Fibroblast of lung (primary cell): ENCODE measurements around the gene GNB2.

ENCODE experiments used
- CTCF ChIP-seq, 2 donors: IDR thresholded peaks in 1 of 2; conservative IDR thresholded peaks in 1 of 2; 1 replicate in 1 of 2; 2 replicates in 1 of 2; pipeline ENCODE4 v1.5.1; 2011 to 2012; ENCODE audit warnings: low read length in 2 of 2, control low read depth in 1 of 2, inconsistent platforms in 1 of 2, low read depth in 1 of 2, mild to moderate bottlenecking in 1 of 2
- EZH2 ChIP-seq: IDR thresholded peaks from 2 replicates; pipeline ENCODE4 v1.5.1; 2012; ENCODE audit warnings: low read length, control low read depth, mild to moderate bottlenecking; ENCODE audit errors: missing control alignments

- TF ChIP-seq CTCF (conservative IDR thresholded peaks at IDR 0.05 in 1 of 2, IDR thresholded peaks at IDR 0.05 in 1 of 2; ENCODE audit: low read depth in 1 of 2, low read length in 2 of 2) (no peak), EZH2 (no peak)
These were observed 1.5 kb downstream of the GNB2 start for GRCh38 chr7:100675105-100675451.
